CD4-positive, alpha-beta T cell treated with Interferon alpha-2 for 1 hour (primary cell): ENCODE measurements around the gene TSPAN12.
"Not testable (repeated sequence)": the region's sequence is repeated elsewhere in the genome, so short reads cannot be mapped to it uniquely, and the experiment has no call there.

Experiments
- DNase-seq, 2 donors: peaks; one replicate each; pipeline ENCODE4 v3.0.0-alpha.2; 2020 to 2022

Gene TSPAN12

DNA sequence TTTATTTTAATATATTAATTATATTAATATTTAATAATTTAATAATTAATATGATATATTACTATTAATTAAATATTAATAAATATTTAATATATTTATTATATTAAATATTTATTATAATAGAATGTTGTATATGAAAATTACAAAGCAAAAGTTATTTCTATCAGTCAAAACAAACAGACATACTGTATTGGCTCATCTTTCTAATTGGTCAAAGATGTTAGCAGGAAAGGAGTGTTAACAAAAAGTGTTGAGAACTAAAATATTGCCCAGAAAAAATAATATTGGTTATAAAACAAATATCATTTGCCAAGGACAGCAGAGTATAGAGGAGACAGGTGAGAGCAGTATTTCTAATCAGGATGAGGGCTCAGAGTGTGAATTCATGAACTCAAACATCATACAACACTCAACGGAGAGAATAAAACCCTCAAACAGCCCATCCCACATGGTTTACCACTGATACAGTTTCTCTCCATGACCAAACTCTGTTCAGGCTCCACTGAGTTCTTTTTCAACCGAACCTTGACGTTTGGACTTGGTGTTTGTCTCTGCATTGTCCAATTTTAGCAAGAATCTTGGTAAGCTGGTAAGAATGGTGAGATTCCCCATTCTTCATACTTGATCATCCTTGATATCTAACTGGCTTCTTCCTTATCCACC, 58.0 kb downstream of the TSPAN12 start:
- no peak for DNase-seq

DNA sequence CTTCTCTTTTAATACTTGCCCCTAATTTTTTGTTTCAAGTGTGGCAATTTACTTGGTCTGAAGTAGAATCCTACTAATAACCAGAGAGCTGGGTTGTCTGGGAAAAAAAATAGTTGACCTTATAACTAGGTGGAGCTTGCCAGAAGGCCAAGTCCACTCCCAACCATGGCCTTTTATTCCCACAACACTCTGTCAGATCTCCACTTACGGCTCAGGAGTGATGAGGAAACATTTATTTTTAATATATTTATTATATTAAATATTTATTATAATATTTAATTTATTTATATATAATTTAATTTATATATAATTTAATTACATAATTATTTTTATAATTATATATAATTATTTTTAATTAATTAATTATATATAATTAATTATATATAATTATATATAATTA, 58.8 kb downstream of the TSPAN12 start:
- DNase-seq: no peak

DNA sequence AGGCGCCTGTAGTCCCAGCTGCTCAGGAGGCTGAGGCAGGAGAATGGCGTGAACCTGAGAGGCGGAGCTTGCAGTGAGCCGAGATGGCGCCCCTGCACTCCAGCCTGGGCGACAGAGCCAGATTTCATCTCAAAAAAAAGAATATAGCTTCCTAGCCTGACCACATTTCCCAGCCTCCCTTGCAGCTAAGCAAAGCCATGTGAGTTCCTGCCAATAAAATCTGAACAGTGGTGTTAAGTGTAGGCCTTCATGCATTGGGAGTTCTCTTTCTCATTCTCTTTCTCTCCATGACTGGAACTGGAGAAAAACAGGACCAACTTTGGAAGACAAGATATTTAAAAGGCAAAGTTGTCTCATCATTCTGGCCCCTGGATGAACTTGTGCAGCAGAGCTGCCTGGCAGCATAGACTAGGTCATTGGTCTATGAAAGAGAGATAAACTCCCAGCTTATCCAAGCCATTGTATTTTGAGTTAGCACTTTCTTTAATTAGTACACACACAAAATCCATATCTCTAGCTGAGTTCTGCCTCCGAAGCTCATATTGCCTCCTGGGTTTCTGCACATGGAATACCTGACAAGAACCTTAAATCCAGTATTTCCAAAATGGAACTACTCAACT, 60.8 kb downstream of the TSPAN12 start:
- no peak for DNase-seq

DNA sequence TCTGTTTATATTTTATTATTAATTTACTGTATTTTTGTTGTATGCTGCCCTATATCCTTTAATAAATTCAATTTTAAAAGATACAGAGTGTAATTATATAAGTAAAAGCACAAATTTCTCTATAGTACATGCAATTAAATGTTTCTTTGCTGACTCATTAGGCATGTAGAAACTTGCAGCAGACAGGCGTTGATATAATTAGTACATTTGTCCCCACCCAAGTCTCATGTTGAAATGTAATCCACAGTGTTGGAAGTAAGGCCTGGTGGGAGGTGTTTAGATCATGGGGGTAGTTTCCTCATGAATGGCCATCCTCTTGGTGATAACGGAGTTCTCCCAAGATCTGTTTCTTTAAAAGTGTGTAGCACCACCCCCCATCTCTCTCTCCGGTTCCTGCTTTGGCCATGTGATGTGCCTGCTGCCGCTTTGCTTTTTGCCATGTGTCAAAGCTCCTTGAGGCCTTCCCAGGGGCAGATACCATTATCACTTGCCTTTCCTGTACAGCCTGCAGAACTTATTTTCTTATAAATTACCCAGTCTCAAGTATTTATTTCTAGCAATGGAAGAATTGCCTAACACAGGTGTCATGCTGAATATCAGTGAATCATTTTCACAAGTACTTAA, 63.7 kb downstream of the TSPAN12 start:
- DNase-seq: no peak

DNA sequence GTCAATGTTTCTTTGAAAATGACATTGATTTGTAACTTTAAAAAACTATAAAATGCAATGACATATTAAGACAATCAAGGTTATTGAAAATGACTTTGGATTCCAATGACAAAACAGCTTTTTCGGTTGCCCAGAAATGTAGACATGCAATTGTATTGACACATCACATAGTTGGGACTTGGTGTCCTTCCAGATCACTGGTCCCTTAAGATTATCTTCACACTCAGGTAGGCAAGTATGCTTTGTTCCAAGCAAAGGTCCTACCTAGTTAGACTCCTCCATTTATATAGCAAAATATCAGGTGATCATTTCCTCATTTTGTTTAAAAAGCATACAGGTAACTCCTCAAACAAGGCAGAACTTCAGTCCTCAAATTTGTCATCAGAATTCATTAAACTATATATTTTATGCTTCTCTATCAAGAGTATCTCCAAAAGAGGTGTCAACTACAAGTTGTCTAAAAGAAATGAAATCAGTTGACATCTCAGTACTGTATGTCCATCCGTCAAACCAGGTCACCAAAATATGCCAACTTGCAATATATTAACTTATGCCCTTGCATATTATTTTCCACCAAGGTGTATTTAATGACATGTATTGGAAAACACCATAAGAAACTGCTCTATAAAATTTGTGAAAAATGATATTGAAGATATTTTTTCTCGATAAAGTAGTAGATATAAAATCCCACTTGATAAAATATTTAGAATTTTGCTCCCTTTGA, 64.6 kb downstream of the TSPAN12 start:
- no peak for DNase-seq

DNA sequence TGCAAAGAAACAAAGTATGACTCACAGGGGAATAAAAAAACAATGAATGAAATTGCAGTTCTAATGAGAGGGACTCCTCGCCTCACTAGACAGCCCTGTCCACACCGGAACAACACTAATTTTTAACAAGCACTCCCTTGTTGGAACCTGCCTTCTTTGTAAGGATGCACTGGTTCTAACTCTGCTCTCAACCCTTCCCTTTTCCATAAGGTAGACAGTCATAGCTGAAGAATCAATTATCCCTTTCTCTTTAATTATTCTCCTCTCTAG, 65.1 kb downstream of the TSPAN12 start:
- no peak for DNase-seq

DNA sequence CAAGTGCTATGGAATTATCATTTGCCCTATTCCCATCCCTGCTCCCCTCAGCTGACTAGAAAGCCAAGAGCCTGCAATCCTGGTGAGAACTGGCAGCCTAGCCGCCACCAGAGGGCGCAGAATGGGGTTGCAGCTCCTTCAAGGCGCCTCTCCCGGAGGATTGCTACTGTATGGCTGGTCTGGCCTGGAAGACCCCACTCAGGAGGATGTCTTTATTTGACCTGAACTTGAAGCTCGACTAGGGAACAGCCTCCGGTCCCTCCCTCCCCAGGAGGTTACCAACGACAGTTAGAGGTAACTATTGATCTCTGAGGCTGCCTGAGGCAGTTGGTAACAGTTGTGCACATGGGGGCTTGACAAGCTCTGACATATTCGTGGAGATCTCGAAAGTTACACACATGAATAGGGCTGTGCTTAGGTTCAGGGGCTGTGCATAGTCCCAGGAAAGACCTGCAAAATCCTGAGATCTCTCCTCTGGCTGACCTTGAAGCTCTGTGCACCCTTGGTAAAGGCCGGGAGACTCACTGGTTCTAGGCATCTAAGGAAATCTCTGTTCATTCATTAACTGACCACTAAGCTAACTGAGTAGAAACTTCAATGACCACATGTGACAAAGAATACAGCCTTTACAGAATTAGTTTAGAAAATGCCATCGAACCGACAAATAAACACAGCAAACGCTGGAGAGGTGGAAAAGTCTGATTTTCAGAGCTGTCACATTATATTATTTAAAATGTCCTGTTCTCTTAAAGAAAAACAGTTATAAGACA, 65.7 kb downstream of the TSPAN12 start:
- DNase-seq: peak; percentile 33 to 51

DNA sequence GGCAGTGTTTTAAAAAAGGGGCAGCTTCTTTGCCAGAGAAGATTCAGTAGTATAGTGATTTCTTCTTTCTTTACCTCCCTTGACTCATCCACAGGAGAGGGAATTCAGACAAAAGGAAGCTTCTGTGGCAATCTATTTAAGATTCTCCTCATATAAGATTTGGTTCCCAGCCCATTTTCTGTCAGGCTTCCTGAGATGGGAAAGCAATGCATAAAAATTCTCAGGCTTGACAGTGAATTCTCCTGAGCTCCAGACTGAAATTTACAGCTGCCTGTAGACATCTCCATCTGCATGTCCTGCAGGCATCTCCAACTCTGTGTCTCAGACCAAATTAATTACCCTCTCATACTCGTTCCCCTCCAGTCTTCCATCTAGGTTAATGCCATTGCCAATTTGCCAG, 72.8 kb downstream of the TSPAN12 start:
- DNase-seq: no peak

DNA sequence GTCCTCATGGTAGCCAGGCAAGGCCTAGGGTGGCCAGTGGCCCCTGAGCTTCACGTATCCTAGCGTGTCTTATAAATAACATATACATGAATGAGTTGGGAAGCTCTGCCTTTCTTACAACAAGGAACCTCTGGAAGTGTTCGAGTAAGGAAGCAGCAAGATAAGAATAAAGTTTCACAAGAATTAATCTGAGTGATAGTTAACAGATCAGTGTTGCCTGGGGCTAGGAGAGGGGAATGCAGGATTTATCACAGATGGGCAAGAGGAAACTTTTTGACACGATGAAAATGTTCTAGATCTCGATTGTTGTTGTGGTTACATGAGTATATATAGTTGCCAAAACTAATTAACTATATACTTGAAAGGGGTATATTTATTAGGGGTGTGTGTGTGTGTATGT, 74.2 kb downstream of the TSPAN12 start:
- no peak for DNase-seq

DNA sequence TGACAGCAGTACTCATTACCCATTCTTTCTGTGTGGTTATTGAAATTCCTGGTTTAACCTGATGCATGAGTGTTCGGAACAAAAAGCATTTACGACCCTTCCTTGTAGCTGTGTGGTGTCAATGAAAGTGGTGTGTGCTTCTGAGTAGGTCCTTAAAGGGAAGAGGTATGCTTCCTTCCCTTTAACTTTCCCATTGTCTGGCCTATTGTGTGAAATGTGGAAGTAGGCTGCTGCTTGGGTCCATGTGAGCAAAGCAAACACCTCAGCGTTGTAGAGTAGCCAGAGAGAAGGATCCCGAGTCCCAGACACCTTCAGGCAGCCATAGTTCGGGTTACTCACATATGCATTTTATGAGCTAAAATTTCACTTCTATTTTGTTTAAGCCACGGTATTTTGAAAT, 74.7 kb downstream of the TSPAN12 start:
- DNase-seq: no peak

DNA sequence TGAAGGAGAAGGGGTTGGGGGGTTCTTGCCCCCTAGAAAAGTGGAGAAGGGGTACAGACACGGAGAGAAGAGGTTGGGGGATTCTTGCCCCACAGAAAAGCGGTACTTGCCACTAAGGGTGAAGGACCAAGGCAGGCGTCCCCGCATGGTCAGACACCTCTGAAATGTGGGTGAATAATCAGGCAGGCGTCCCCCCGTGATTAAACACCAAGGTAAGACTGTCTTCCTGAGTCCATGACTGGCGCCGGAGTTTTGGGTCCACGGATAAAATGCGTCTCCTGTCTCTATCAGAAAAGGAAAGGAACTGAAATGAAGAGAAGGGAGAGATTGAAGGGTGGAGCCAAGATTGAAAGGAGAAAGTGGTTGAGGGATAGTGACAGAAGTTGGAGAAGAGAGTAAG, 76.0 kb downstream of the TSPAN12 start:
- DNase-seq: not testable (repeated sequence)

DNA sequence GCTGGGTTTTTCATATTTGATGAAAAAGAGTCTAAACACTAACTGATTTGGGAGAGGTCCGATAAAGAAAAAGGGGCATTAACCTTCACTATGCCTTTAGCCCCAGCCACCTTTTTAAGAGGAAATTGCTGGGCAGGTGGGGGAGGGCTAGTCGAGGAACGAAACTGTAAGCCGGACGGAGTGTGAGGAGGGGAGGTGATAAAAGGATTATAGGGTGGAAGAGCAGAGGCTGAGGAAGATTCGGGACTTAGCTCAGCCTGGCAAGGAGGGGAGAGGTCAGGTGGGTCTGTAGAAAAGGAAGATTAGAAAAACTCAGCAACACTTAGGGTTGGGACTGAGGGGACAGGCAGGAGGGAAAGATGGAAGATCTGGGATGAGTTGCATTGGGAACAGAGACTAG, 77.0 kb downstream of the TSPAN12 start:
- DNase-seq: no peak

DNA sequence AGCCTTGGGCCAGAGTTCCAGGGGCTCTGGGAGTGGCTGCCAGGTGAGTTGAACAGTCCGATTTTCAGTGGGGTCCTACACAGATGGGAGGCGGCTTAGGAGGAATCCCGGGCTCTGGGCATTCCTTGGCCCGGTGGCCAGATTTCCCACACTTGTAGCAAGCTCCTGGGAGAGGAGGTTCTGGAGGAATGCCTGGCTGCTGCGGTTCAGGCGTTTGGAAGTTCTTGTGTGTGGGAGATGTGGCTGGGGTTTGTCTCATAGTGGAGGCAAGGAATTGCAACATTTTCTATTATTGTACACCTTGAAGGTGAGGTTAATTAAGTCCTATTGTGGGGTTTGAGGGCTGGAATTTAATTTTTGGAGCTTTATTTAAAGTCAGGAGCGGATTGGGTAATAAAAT, 77.5 kb downstream of the TSPAN12 start:
- DNase-seq: not testable (repeated sequence)

DNA sequence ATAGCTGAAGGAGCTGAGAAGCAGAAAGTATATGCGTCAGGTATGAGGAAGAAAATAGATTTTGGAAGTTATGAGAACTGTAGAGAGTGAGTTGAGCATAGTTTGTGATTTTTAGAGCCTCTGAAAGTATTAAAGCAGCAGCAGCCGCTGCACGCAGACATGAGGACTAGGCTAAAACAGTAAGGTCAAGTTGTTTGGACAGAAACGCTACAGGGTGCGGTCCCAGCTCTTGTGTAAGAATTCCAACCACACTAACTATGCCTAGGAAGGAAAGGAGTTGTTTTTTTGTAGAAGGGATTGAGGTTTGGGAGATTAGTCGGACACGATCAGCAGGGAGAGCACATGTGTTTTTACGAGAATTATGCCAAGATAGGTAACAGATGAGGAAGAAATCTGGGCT, 78.9 kb downstream of the TSPAN12 start:
- DNase-seq: not testable (repeated sequence)

DNA sequence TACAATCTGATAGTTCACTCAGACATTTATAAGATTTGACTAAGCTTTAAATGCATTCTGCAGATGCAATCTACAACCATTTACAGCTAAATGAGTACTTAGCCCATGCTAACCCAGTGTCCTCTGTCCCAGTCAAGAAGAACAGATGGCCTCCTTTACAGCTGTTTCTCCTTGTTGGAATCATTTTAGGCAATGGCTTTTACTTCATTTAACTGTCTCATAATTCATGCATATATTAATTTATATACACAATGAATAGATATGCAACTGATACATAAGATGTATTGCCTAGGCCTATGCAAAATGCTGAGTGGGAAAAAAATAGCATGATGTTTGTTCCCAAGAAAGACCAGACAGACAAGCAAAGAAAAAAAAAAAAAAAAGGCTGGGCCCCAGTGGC, 82.2 kb downstream of the TSPAN12 start:
- DNase-seq: no peak

DNA sequence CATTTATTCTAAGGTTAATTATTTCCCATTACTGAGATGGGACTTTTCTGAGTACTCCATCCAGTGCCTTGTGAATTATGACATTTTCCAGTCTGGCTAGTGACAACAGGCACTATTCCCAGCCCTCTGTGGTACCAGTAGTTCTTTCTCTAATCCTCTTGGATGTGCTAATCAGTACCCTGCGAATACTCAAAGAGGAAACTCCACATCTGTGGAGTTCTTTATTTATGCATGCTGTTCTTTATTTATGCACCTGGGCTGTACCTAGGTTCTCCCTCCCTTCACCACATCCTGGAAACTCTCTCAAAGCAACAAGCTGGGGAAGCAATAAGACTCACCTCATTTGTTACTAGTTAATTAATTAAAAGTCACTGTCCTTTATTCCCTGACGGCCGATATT, 83.5 kb downstream of the TSPAN12 start:
- no peak for DNase-seq

DNA sequence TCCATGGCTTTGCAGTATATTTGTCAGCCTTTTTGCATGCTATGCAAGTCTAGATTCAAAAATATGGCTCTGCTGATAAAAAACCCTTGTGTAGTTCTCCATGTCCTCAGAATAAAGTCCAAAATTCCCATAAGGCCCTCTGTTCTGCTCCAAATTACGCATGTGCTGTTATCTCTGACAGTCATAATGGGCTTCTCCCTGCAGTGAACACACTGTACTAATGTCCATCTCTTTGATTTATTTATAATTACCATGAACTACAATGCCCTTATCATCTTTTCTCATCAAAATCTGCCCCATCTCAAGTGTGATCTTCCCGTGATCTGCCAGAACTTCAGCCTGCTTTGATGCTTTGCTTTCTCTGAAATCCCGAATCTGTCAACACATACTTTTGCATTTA, 87.7 kb downstream of the TSPAN12 start:
- no peak for DNase-seq

DNA sequence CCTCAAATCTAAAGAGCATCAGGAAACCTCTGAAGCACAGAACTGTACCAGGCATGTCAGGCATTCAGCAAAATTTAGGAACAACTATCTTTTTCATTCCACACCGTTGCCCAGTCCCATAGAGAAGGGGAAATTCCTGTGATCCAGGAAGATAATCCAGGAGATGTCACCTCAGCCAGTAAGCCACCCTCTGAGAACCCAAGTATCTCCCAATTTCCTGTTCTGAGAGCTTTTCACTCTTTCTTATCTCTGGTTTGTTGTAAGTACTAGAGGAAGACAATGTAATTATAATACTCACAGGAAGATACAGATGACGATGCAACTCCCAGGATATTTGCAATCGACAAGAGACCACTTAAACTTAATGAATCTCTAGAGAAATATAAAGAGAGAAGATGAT, 97.1 kb downstream of the TSPAN12 start:
- DNase-seq: no peak

DNA sequence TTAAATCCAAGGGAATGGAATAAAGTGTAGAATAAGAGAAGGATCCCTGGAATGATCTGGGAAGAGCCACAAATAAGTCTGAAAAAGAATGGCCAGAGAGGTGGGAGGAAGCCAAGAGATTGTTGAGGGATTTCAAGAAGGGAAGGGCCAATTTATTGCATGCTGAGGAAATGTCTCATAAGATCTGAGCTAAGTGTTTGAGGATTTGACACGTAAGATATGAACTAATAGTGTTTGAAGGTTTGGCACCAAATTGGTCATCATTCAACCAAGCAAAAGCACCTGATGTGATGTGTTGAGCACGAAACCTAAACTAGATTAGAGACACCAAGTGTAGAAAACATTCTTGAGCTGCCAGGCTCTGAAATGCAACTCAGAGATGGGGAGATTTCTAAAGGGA, 97.9 kb downstream of the TSPAN12 start:
- DNase-seq: no peak

DNA sequence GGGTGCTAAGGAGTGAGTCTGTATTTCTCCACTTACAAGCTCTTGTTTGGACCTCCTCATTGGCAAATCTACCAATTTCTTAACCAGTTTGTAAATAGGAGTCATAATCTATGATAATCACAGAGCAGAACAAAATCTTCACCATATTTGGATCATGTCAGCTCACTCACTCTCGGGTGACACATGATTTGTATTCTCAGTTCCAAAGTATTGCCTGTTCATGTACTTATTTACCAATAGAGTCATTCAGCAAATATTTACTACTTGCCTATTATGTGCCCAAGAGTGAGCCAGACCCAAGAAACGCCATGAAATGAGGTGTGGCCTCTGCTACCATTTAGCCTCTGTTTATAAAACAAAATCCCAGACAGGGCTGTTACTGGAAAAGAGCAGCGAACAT, 114.8 kb downstream of the TSPAN12 start:
- DNase-seq: no peak

DNA sequence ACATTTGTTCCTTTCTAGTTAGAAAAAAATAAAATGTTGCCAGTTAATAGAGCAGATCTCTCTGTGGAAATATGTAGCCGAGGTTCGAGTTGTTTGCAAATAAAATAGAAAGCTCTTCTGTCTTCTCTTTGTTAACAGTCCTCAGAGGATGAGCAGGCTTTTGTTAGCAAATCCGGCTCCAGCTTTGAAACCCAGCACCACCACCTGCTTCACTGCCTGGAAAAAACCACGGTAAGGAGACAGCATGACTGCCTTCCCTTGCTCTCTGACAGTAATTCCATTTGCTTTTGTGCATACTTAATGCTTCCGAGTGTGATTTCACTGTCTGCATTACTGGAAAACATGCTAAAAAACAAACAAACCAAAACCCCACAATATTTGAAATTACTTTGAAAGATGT, 115.6 kb downstream of the TSPAN12 start:
- no peak for DNase-seq

DNA sequence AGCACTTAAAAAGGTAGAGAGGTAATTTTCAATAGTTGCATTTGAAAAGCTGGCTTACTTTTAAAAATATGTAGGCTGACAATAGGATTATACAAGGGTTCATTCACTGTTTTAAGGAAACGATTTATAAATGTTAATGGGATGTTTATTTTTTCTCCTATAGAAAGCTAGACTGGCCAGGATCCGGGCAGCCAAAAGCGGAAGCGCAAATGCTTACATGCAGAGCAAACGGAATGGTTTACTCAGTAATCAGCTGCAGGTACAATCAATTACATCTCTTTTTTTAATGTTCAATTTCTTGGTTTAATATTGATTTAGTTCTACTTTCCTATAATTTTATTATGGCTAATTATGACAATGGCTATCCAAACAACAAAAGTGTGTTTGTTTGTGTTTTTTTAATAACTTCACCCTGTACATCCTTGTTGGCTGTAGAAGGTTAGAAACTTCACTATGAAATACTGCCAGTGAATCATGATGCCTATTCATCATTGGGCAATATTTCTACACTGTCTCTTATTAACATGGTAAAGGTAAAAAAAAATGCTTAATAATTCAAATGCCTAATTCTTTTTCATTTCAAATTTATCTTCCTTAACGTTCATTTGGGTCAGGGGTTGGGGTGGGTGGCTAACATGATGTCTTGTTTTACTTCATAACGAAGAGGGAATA, 116.4 kb downstream of the TSPAN12 start:
- no peak for DNase-seq

DNA sequence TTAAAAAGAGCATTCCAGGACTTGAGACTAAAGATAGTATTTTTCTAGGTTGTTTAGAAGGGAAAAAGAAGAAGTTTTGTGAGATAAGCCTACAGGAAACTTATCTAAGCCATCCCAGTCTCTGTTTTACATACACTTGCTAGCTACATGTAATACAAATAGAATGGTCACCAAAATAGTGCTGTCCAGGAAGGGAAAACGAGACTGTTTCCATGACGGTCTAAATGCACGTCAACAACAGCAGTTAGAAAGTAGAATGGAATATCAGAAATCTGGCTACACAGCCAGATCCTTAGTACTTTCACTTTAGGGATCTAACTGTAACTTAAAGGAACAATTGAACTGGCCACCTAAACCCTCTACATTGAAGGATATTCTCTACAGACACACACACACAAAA, 117.6 kb downstream of the TSPAN12 start:
- no peak for DNase-seq
